PC-9 (cell line): ENCODE results near the gene IL1RL2.

Experiments
- CTCF ChIP-seq: fragments of 200-600 bp; sonication (generic); conservative IDR thresholded peaks from 2 replicates; pipeline ENCODE4 v1.6.1; 2017; ENCODE audit warnings: mixed run types, antibody characterized with exemption, mild to moderate bottlenecking, moderate library complexity
- EZH2 ChIP-seq: fragments of 200-600 bp; sonication (generic); IDR thresholded peaks from 2 replicates; pipeline ENCODE4 v1.8.0; 2017; ENCODE audit warnings: antibody characterized with exemption, low read depth

GRCh38 chr2:102286041-102286440 is 99.2 kb downstream of the IL1RL2 start:
- TF ChIP-seq CTCF (no peak), EZH2 (no peak)
